Amniotic epithelial cell (primary cell): ENCODE data around the gene NGF.
A peak's percentile ranks its signal among the peaks of the same experiment; 100 is the strongest.

Experiments used
- DNase-seq: peaks from one replicate; pipeline ENCODE4 v3.0.0-alpha.2; 2010; ENCODE audit warnings: low read depth

The NGF gene

DNA sequence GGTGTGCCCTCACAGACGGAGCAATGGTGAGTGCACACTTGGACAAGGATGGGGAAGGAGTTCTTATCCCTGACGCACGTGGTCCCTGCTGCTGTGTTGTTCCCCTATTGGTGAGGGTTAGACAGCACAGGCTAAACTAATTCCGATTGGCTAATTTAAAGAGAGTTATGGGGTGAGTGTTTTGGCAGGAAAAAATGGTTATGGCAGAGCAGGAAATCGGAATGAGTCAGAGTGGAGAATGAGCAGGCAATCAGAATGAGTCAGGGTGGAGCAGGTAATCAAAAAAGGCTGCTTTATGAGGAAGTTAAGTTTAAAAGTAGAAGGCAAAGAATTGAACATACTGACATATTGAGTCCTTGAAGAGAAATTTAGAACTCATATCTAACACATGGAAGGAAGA, 100.5 kb downstream of the NGF start:
- DNase-seq = peak; percentile 25

DNA sequence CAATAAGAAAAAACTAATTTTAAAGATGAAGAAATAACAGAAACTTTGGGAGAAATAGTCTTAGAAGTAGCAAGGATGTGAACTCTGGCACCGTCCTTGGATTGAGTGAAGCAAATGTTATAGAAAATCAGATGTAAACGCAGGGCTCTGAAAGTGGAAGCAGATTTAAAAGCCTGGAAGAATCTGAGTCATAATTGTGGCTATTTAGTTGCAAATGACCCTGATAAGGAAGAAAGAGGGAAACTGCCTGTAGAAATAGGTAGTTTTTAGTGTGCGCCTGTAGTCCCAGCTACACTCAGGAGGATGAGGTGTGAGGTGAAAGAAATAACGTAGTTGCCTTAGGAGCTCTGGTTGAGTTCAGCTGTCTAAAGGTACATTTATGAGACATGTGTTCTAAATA, 101.0 kb downstream of the NGF start:
- peak; percentile 27 for DNase-seq
